Right lobe of liver (tissue), 4 donors: ENCODE measurements around the gene NARS2.

Experiments
- CTCF ChIP-seq, 4 donors: fragments of 200-600 bp in 3 of 4; fragments of 450-650 bp in 1 of 4; IDR thresholded peaks; one replicate each; pipeline versions ENCODE4 v1.5.1 to v1.8.0; 2016 to 2022; ENCODE audit warnings: antibody characterized with exemption in 4 of 4, mild to moderate bottlenecking in 2 of 4
- POLR2A ChIP-seq: fragments of 450-650 bp; IDR thresholded peaks from one replicate; pipeline ENCODE4 v1.6.1; 2017; ENCODE audit warnings: antibody characterized with exemption, mild to moderate bottlenecking
- donor health status: DM: no; HTN: no; CAD: no.
- donor health status: DM: no; HTN: no; CAD: no.
- donor health status: DM: no; HTN: yes; CAD: no.

GRCh38 chr11:78532991-78533390, 41.7 kb downstream of the NARS2 start:
- TF ChIP-seq CTCF (IDR thresholded peaks at IDR 0.05), result no peak
- no peak for TF ChIP-seq POLR2A
